Left lung (tissue), 10 donors: ENCODE data around the gene ZNF581. TPM values are rescaled to one million over a fixed set of nuclear protein-coding genes. Genes with fewer than 3 reads are reported as not detected.

ENCODE experiments used
- ATAC-seq: fragments of 200-7000 bp; cut with Tn5 transposase; one replicate; pipeline ENCODE4 v1.9.1; 2020; ENCODE audit warnings: moderate library complexity
- DNase-seq, 4 donors: peaks; one replicate each; pipeline ENCODE4 v3.0.0-alpha.2; 2013 to 2020
- H3K27ac ChIP-seq, 2 donors: fragments of 200-600 bp; sonication (generic) in 1 of 2; one replicate each; pipeline versions ENCODE4 v1.5.0 to v1.8.0; 2020 to 2021
- H3K27me3 ChIP-seq, 2 donors: fragments of 200-600 bp; sonication (generic) in 1 of 2; one replicate each; pipeline versions ENCODE4 v1.5.0 to v1.8.0; 2020 to 2021
- H3K36me3 ChIP-seq, 2 donors: fragments of 200-600 bp; sonication (generic) in 1 of 2; one replicate each; pipeline versions ENCODE4 v1.5.0 to v1.8.0; 2020 to 2021
- H3K4me1 ChIP-seq, 2 donors: fragments of 200-600 bp; one replicate each; pipeline ENCODE4 v1.8.0; 2021
- H3K4me3 ChIP-seq, 2 donors: fragments of 200-600 bp; sonication (generic) in 1 of 2; one replicate each; pipeline versions ENCODE4 v1.5.0 to v1.8.0; 2020 to 2021; ENCODE audit warnings: mild to moderate bottlenecking in 1 of 2
- H3K9me3 ChIP-seq, 2 donors: fragments of 200-600 bp; sonication (generic) in 1 of 2; one replicate each; pipeline versions ENCODE4 v1.5.0 to v1.8.0; 2020 to 2021
- CTCF ChIP-seq, 2 donors: fragments of 200-600 bp; sonication (generic) in 1 of 2; IDR thresholded peaks; one replicate each; pipeline versions ENCODE4 v1.5.0 to v1.8.0; 2021; ENCODE audit warnings: antibody characterized with exemption in 2 of 2
- intact Hi-C, 2 donors: fragments of 100-400 bp; cut with DNase I; formaldehyde crosslinking; loops; one replicate each; pipeline versions ENCODE4 v1.11.2 to v1.14.2; 2022
- polyA plus RNA-seq, 6 donors: library from polyadenylated mRNA; unstranded; fragments of 120-200 nt; gene quantifications; one replicate each; pipeline ENCODE4 v1.2.1, GENCODE V29; 2013; ENCODE audit not compliant: insufficient read length in 6 of 6
- total RNA-seq, 2 donors: library from RNA; stranded (reverse); fragmentation: NEBNext Ultra II Directional; extraction: Animal tissue kit (Norgen Biotek cat#: 25700); gene quantifications; one replicate each; pipeline ENCODE4 v1.2.1, GENCODE V29; 2021
- donor health status: DM: no; HTN: yes; CAD: no.
- donor health status: DM: no; HTN: no; CAD: no.

The ZNF581 gene
- total and polyA plus RNA-seq, 8 donors, result 14.5 to 32.3 (median 27.2) TPM

- Histone ChIP-seq H3K9me3 (no peaks in the 10 kb centered on the region), H3K36me3 (peaks cover 0 to 17% of the 10 kb centered on the region in 2 donors), H3K27ac (peak overlapping the region; percentile 99 to 100), H3K4me1 (peaks cover 38 to 53% of the 10 kb centered on the region in 2 donors), H3K27me3 (no peaks in the 10 kb centered on the region), H3K4me3 (peak overlapping the region; percentile 97 to 100)
- intact Hi-C loops, result no loop called here
- ATAC-seq (peak; percentile 86), DNase-seq (peak; percentile 97 to 99 (median 98))
- TF ChIP-seq CTCF (IDR thresholded peaks at IDR 0.05), result no peak
Observed at GRCh38 chr19:55654323-55654867, 10.9 kb downstream of the ZNF581 start.

GRCh38 chr19:55654868-55655647, 11.6 kb downstream of the ZNF581 start, which contains the start of gene U2AF2:
TSS of gene U2AF2 (plus strand) at chr19:55655035. CDS start at chr19:55655105, 70 bp downstream.
- Histone ChIP-seq H3K4me3 (peak within 1 kb of the TSS; percentile 97 to 100), H3K9me3 (no peaks in the 10 kb centered on the region), H3K36me3 (peaks cover 0 to 23% of the 10 kb centered on the region in 2 donors), H3K4me1 (peaks cover 38 to 55% of the 10 kb centered on the region in 2 donors), H3K27me3 (no peaks in the 10 kb centered on the region), H3K27ac (peak within 1 kb of the TSS; percentile 99 to 100)
- DNase-seq, result peak; percentile 72 to 99 (median 97)
- intact Hi-C loops, result no loop called here
- peak; percentile 75 for ATAC-seq
- no peak for TF ChIP-seq CTCF (IDR thresholded peaks at IDR 0.05)

GRCh38 chr19:55655648-55656040, 12.2 kb downstream of the ZNF581 start:
- Histone ChIP-seq H3K27me3 (no peaks in the 10 kb centered on the region), H3K4me3 (peak overlapping the region; percentile 97 to 100), H3K27ac (peak overlapping the region; percentile 99 to 100), H3K4me1 (peaks cover 38 to 56% of the 10 kb centered on the region in 2 donors), H3K9me3 (no peaks in the 10 kb centered on the region), H3K36me3 (peaks cover 0 to 29% of the 10 kb centered on the region in 2 donors)
- ATAC-seq, result no peak
- DNase-seq, result no peak
- intact Hi-C loops, result no loop called here
- TF ChIP-seq CTCF (IDR thresholded peaks at IDR 0.05), result no peak

GRCh38 chr19:55656552-55656951, 13.1 kb downstream of the ZNF581 start:
- peak overlapping the region; percentile 97 to 100 for H3K4me3 ChIP-seq
- no peak for DNase-seq

More at GRCh38 chr19:55656552-55656951, 13.1 kb downstream of the ZNF581 start:
- Histone ChIP-seq H3K27me3 (no peaks in the 10 kb centered on the region), H3K9me3 (no peaks in the 10 kb centered on the region), H3K4me1 (peaks cover 38 to 56% of the 10 kb centered on the region in 2 donors), H3K27ac (no peak overlapping the region), H3K36me3 (peaks cover 0 to 37% of the 10 kb centered on the region in 2 donors)
- intact Hi-C loops, result no loop called here
- no peak for ATAC-seq
- no peak for TF ChIP-seq CTCF (IDR thresholded peaks at IDR 0.05)
